NB4 (cell line): ENCODE data around the gene TNS1.
"Not testable (repeated sequence)": the region's sequence is repeated elsewhere in the genome, so short reads cannot be mapped to it uniquely, and the experiment has no call there.

Experiments
- DNase-seq: peaks from one replicate; pipeline ENCODE4 v3.0.0; 2010; ENCODE audit warnings: low read depth
- H3K4me3 ChIP-seq: one replicate; pipeline ENCODE4 v1.5.1; 2011; ENCODE audit warnings: mild to moderate bottlenecking, low read depth, low read length, moderate library complexity
- MAX ChIP-seq: IDR thresholded peaks from 2 replicates; pipeline ENCODE4 v1.6.1; 2011; ENCODE audit warnings: low read depth, low read length
- MYC ChIP-seq: IDR thresholded peaks from 2 replicates; pipeline ENCODE4 v1.6.1; 2011; ENCODE audit warnings: low read depth, low read length
- POLR2A ChIP-seq: IDR thresholded peaks from 2 replicates; pipeline ENCODE4 v1.6.1; 2011; ENCODE audit warnings: mild to moderate bottlenecking; ENCODE audit not compliant: insufficient read length; ENCODE audit errors: extremely low read depth
- TF ChIP-seq, protein P1 (sequence below): IDR thresholded peaks from one replicate; pipeline ENCODE4 v1.5.1; 2012; ENCODE audit warnings: low read depth, low read length

TNS1 gene

DNA sequence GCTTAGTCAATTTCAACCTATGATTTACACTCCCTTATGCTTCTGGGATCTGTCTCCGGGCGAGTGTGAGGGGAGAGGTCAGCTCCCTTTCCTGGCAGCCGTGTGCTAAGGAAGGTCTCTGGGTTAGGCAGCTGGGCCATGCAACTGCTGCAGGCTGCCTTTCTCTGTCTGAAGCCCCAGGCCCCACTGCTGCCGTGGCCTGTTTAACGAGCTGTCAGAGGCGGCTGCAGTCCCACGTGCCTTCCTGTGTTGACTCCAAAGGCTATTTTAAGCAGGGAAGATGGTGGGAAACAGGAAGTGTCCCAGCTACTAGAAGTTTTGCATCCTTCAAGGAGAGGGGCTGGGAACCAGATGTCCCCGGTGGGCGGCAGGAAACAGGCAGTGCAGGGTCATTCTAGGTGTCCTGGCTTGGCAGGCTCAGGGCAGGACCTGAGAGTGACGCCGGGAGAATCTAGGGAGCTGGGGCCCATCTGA lies 186.4 kb downstream of the TNS1 start:
- DNase-seq, result peak; percentile 34
- no peak overlapping the region for H3K4me3 ChIP-seq
- TF ChIP-seq MAX (peak; percentile 19; the same call in 1 of the 2 replicates), MYC (no peak), POLR2A (no peak)
- TF ChIP-seq, protein P1, sequence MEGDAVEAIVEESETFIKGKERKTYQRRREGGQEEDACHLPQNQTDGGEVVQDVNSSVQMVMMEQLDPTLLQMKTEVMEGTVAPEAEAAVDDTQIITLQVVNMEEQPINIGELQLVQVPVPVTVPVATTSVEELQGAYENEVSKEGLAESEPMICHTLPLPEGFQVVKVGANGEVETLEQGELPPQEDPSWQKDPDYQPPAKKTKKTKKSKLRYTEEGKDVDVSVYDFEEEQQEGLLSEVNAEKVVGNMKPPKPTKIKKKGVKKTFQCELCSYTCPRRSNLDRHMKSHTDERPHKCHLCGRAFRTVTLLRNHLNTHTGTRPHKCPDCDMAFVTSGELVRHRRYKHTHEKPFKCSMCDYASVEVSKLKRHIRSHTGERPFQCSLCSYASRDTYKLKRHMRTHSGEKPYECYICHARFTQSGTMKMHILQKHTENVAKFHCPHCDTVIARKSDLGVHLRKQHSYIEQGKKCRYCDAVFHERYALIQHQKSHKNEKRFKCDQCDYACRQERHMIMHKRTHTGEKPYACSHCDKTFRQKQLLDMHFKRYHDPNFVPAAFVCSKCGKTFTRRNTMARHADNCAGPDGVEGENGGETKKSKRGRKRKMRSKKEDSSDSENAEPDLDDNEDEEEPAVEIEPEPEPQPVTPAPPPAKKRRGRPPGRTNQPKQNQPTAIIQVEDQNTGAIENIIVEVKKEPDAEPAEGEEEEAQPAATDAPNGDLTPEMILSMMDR, result no peak

GRCh38 chr2:217813828-217814227 lies 189.0 kb downstream of the TNS1 start:
- DNase-seq, result no peak
- H3K4me3 ChIP-seq, result no peak overlapping the region
- TF ChIP-seq POLR2A (no peak), MYC (no peak), MAX (no peak)
- TF ChIP-seq, protein P1, result no peak

DNA sequence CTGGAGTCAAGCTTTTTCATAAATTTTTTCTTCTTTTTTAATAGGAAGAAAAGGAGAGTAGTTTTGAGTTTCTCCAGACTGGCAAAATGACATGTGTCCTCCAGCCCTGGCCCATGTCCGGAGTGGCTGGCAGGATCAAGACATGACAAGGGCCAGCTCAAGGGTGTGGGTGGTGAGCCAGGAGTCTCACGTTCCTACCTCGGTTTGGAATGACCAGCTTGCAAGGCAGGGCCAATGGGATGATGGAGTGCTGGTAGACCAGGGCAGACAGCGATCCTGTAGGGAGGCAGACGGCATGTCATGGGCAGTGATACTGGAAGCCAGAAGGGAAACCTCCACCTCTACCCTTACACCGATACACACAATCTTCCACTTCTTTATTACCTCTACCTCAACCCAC lies 190.6 kb downstream of the TNS1 start:
- no peak for DNase-seq
- TF ChIP-seq MAX (no peak), POLR2A (no peak), MYC (no peak)
- TF ChIP-seq, protein P1, result no peak

DNA sequence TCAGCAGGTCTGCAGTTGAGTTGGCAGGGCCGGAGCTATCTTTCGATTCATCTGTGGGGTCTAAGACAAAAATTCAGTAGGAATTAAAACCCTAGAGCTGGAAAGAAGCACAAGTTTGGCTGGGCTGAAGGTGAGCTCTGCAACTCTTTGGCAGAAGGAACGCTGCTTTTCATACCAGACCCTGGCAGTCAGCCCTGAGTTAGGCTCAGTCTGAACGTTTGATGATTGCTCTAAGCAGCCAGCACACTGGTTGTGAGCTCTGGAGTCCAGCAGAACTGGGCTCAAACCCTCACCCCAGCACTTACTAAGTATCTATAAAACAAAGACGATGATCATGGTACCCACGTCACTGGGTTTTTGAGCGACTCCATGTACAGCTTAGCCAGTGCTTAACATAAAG lies 192.5 kb downstream of the TNS1 start:
- TF ChIP-seq, protein P1, result no peak
- no peak for TF ChIP-seq MAX
- TF ChIP-seq MYC, result no peak
- no peak for TF ChIP-seq POLR2A
- no peak for DNase-seq

More for the DNA sequence above, 190.6 kb downstream of the TNS1 start:
- no peak overlapping the region for H3K4me3 ChIP-seq

GRCh38 chr2:217809736-217810135 lies 193.1 kb downstream of the TNS1 start:
- no peak for DNase-seq
- no peak overlapping the region for H3K4me3 ChIP-seq
- TF ChIP-seq MYC (no peak), MAX (no peak), POLR2A (no peak)
- TF ChIP-seq, protein P1, result no peak

More for the DNA sequence above, 192.5 kb downstream of the TNS1 start:
- H3K4me3 ChIP-seq, result no peak overlapping the region

DNA sequence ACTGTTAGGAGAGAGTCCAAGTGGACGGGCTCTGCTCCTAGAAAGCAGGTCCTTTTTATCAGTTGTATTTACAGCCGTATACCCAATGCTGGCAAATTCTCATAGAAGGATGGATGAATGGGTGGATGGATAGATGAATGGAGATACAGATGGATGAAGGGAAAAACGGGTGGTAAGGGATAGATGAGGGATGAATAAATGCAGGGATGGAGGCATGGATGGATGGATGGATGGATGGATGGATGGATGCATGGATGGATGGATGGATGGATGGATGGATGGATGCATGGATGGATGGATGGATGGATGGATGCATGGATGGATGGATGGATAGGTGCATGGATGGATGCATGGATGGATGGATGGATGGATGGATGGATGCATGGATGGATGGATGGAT lies 193.8 kb downstream of the TNS1 start:
- DNase-seq, result not testable (repeated sequence)

More for the DNA sequence above, 193.8 kb downstream of the TNS1 start:
- H3K4me3 ChIP-seq, result not testable (repeated sequence)
